Gastrocnemius medialis (tissue), 4 donors: ENCODE results near the gene PHF20. TPM values are rescaled to one million over a fixed set of nuclear protein-coding genes. Genes with fewer than 3 reads are reported as not detected.

Source experiments
- ATAC-seq, 2 donors: fragments of 150-250 bp; one replicate each; pipeline ENCODE4 v1.9.1; 2016
- DNase-seq, 2 donors: peaks; one replicate each; pipeline ENCODE4 v3.0.0-alpha.2; 2019
- H3K27ac ChIP-seq, 4 donors: fragments of 200-600 bp; sonication (generic); 1 replicate in 1 of 4; 2 replicates in 3 of 4; pipeline ENCODE4 v1.5.1; 2016 to 2018; ENCODE audit warnings: mild to moderate bottlenecking in 2 of 4, moderate library complexity in 1 of 4
- H3K27me3 ChIP-seq, 3 donors: fragments of 200-600 bp; sonication (generic) in 2 of 3; 1 replicate in 1 of 3; 2 replicates in 2 of 3; pipeline versions ENCODE4 v1.5.1 to v1.6.0; 2016 to 2019; ENCODE audit warnings: mild to moderate bottlenecking in 1 of 3, moderate library complexity in 1 of 3
- H3K36me3 ChIP-seq, 2 donors: fragments of 200-600 bp; sonication (generic) in 1 of 2; one replicate each; pipeline ENCODE4 v1.5.1; 2017 to 2018
- H3K4me1 ChIP-seq, 2 donors: fragments of 200-600 bp; sonication (generic) in 1 of 2; one replicate each; pipeline ENCODE4 v1.5.1; 2016 to 2017; ENCODE audit warnings: mild to moderate bottlenecking in 2 of 2
- H3K4me3 ChIP-seq, 4 donors: fragments of 200-600 bp; sonication (generic) in 3 of 4; 1 replicate in 1 of 4; 2 replicates in 3 of 4; pipeline ENCODE4 v1.5.1; 2016 to 2019; ENCODE audit warnings: mild to moderate bottlenecking in 2 of 4
- H3K9me3 ChIP-seq, 3 donors: fragments of 200-600 bp; sonication (generic) in 2 of 3; 1 replicate in 1 of 3; 2 replicates in 2 of 3; pipeline ENCODE4 v1.5.1; 2016 to 2019
- CTCF ChIP-seq, 5 experiments: fragments of 450-650 bp in 3 of 5; fragments of 200-600 bp in 2 of 5; sonication (generic) in 2 of 5; IDR thresholded peaks in 4 of 5; conservative IDR thresholded peaks in 1 of 5; 1 replicate in 4 of 5; 2 replicates in 1 of 5; pipeline ENCODE4 v1.5.1; 2016 to 2019; ENCODE audit warnings: antibody characterized with exemption in 5 of 5, mild to moderate bottlenecking in 3 of 5, moderate library complexity in 3 of 5
- POLR2A ChIP-seq, 2 donors: fragments of 450-650 bp; IDR thresholded peaks; one replicate each; pipeline ENCODE4 v1.6.1; 2017; ENCODE audit warnings: antibody characterized with exemption in 2 of 2, mild to moderate bottlenecking in 2 of 2, moderate library complexity in 2 of 2
- in situ Hi-C, 4 donors: fragments of 200-750 bp; cut with MboI; loops; one replicate each; pipeline versions ENCODE4 v1.15.0 to v1.8.0; 2017; ENCODE audit warnings: low sequenced_read_pairs in 4 of 4
- intact Hi-C: fragments of 100-400 bp; cut with DNase I; formaldehyde crosslinking; loops from one replicate; pipeline ENCODE4 v1.15.1; 2023; ENCODE audit warnings: low total_unique reads
- total RNA-seq, 4 donors: library from RNA; depleted of rRNA; stranded (reverse); fragments of >200 nt; gene quantifications; one replicate each; pipeline versions ENCODE4 v1.1.0 to v1.2.3, GENCODE V29; 2016

PHF20 gene
- total RNA-seq, 4 donors from 2014 or later = 72.6 to 91.9 (median 82.2) TPM

GRCh38 chr20:35984382-35984781 lies 212.6 kb downstream of the PHF20 start:
- no peak overlapping the region for H3K27ac ChIP-seq
- H3K4me3 ChIP-seq = no peak overlapping the region
- TF ChIP-seq POLR2A (IDR thresholded peaks at IDR 0.05) = no peak
- no peak for TF ChIP-seq CTCF (IDR thresholded peaks at IDR 0.05 in 4 of 5, conservative IDR thresholded peaks at IDR 0.05 in 1 of 5)
- H3K4me1 ChIP-seq = no peaks in the 10 kb centered on the region
- no peaks in the 10 kb centered on the region for H3K9me3 ChIP-seq
- DNase-seq = no peak
- H3K36me3 ChIP-seq = no peaks in the 10 kb centered on the region
- intact Hi-C loops (no loop called here), in situ Hi-C loops (loop anchor here in 1 of 4 donors (25.0 kb wide), 1 partner anchor 453 kb away; no protein-coding TSS in a partner anchor)
- no peaks in the 10 kb centered on the region for H3K27me3 ChIP-seq
- no peak for ATAC-seq

GRCh38 chr20:35985806-35986205 lies 214.0 kb downstream of the PHF20 start:
- no peaks in the 10 kb centered on the region for H3K27me3 ChIP-seq
- ATAC-seq = no peak
- TF ChIP-seq CTCF (IDR thresholded peaks at IDR 0.05 in 4 of 5, conservative IDR thresholded peaks at IDR 0.05 in 1 of 5) (no peak), POLR2A (IDR thresholded peaks at IDR 0.05) (no peak)
- no peaks in the 10 kb centered on the region for H3K4me1 ChIP-seq
- H3K4me3 ChIP-seq = no peak overlapping the region
- no peaks in the 10 kb centered on the region for H3K36me3 ChIP-seq
- intact Hi-C loops = loop anchor here (2.0 kb wide), 1 partner anchor 27 kb away; no protein-coding TSS in a partner anchor
- in situ Hi-C loops = loop anchor here in 1 of 4 donors (25.0 kb wide), 1 partner anchor 451 kb away; no protein-coding TSS in a partner anchor
- no peaks in the 10 kb centered on the region for H3K9me3 ChIP-seq
- no peak overlapping the region for H3K27ac ChIP-seq
- no peak for DNase-seq

- in situ Hi-C loops = loop anchor here in 1 of 4 donors (25.0 kb wide), 1 partner anchor 448 kb away; no protein-coding TSS in a partner anchor
- H3K9me3 ChIP-seq = no peaks in the 10 kb centered on the region
These were observed 217.2 kb downstream of the PHF20 start for GRCh38 chr20:35988910-35989463.

GRCh38 chr20:35991142-35991771 lies 219.4 kb downstream of the PHF20 start:
- intact Hi-C loops = loop anchor here (5.0 kb wide), 1 partner anchor 206 kb away; no protein-coding TSS in a partner anchor
- Histone ChIP-seq H3K36me3 (no peaks in the 10 kb centered on the region), H3K4me3 (no peak overlapping the region), H3K9me3 (no peaks in the 10 kb centered on the region), H3K27ac (no peak overlapping the region), H3K4me1 (peaks cover 6 to 10% of the 10 kb centered on the region in 2 donors), H3K27me3 (no peaks in the 10 kb centered on the region)
- TF ChIP-seq POLR2A (IDR thresholded peaks at IDR 0.05) = no peak
- no peak for TF ChIP-seq CTCF (IDR thresholded peaks at IDR 0.05 in 4 of 5, conservative IDR thresholded peaks at IDR 0.05 in 1 of 5)
- ATAC-seq = no peak
- DNase-seq = no peak
- in situ Hi-C loops = loop anchor here in 3 of 4 donors (5.0 to 25.0 kb wide), 2 partner anchors 146 to 446 kb away; no protein-coding TSS in a partner anchor

More at GRCh38 chr20:35988910-35989463, 217.2 kb downstream of the PHF20 start:
- no peak overlapping the region for H3K4me3 ChIP-seq
- DNase-seq = no peak
- TF ChIP-seq POLR2A (IDR thresholded peaks at IDR 0.05) = no peak
- no peak for TF ChIP-seq CTCF (IDR thresholded peaks at IDR 0.05 in 4 of 5, conservative IDR thresholded peaks at IDR 0.05 in 1 of 5)
- ATAC-seq = no peak
- intact Hi-C loops = no loop called here
- no peak overlapping the region for H3K27ac ChIP-seq
- no peaks in the 10 kb centered on the region for H3K27me3 ChIP-seq
- H3K36me3 ChIP-seq = no peaks in the 10 kb centered on the region
- peaks cover 0 to 6% of the 10 kb centered on the region in 2 donors for H3K4me1 ChIP-seq
